Thyroid gland (tissue), 4 donors: ENCODE results near the gene LHFPL6.

Experiments
- CTCF ChIP-seq, 6 experiments: fragments of 200-600 bp in 3 of 6; fragments of 450-650 bp in 3 of 6; sonication (generic) in 3 of 6; IDR thresholded peaks; one replicate each; pipeline ENCODE4 v1.5.1; 2016 to 2019; ENCODE audit warnings: antibody characterized with exemption in 6 of 6, mild to moderate bottlenecking in 2 of 6, inconsistent platforms in 1 of 6, moderate library complexity in 1 of 6
- POLR2A ChIP-seq, 2 donors: fragments of 450-650 bp; IDR thresholded peaks; one replicate each; pipeline ENCODE4 v1.6.1; 2017; ENCODE audit warnings: antibody characterized with exemption in 2 of 2, mild to moderate bottlenecking in 2 of 2, moderate library complexity in 1 of 2

GRCh38 chr13:39618561-39618960 is 15.6 kb upstream of the LHFPL6 start:
- TF ChIP-seq CTCF (IDR thresholded peaks at IDR 0.05) (no peak), POLR2A (IDR thresholded peaks at IDR 0.05) (no peak)
